NCI-H82 treated with DMSO at 0.1 percent for 48 hours (cell line): ENCODE data around the gene MAMDC4.
A peak's percentile ranks its signal among the peaks of the same experiment; 100 is the strongest.
"Not testable (repeated sequence)": the region's sequence is repeated elsewhere in the genome, so short reads cannot be mapped to it uniquely, and the experiment has no call there.

ENCODE experiments used
- DNase-seq: peaks from one replicate; lab custom pipeline; 2025; ENCODE audit not compliant: unreplicated experiment; lab: John Stamatoyannopoulos, UW

Gene MAMDC4

GRCh38 chr9:136837856-136838277, 14.3 kb upstream of the MAMDC4 start:
- not testable (repeated sequence) for DNase-seq

GRCh38 chr9:136838314-136839228, 13.6 kb upstream of the MAMDC4 start:
- DNase-seq: no peak

GRCh38 chr9:136839229-136840139, 12.7 kb upstream of the MAMDC4 start:
- no peak for DNase-seq

DNA sequence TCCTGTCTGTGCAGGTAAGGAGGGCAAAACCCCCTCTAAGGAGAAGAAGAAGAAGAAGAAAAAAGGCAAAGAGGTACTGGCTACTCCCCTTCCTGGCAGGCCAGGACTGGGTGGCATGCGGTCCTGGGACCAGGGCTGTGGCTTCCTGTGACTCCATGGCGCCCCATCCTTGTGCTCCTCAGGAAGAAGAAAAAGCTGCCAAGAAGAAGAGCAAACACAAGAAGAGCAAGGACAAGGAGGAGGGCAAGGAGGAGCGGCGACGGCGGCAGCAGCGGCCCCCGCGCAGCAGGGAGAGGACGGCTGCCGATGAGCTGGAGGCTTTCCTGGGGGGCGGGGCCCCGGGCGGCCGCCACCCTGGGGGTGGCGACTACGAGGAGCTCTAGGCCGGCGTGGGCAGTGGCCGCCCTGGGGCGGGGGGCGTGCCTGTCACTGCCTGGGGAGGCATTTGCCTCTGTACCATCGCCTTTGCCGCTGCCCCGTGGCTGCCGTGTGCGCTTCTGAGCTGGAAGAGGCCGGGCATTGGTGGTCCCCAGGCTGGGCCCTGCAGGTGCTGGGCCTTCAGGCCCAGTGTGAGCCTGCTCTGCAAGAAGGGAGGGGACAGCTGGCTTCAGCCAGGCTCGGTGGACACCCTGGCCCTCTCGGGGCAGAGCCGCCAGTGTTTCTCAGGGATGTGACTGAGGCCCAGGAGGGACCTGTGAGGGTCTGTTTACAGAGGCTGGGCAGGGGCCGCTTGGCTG, 11.8 kb upstream of the MAMDC4 start:
- no peak for DNase-seq

GRCh38 chr9:136840877-136841645, 11.1 kb upstream of the MAMDC4 start:
- DNase-seq: peak; percentile 28

GRCh38 chr9:136841646-136842379, 10.3 kb upstream of the MAMDC4 start:
- not testable (repeated sequence) for DNase-seq

DNA sequence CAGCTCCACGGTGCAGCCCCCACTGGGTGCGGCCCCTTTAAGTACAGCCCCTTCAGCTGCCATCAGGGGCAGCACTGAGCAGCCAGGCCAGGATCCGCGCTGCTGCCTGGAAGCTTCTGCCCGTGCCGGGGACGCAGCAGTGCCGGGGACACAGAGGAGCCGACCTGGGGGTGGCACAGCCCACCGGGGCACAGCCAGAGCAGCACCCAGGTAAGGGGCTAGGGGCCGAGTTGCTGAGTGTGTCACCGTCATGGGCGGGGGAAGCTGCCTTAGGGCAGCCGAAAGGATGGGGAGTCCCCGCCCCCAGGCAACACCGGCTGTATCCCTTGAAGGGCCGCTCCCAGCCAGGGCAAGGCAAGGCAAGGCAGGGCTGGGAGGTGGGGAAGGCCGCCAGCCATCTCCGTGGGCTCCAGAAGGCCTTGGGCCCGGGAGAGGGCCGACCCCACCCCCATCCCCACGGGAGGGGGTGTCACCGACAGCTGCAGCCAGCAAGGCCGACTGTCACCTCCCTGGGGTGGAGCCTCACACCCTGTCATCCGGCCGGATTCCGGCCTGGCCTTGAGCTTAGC, 9.7 kb upstream of the MAMDC4 start, which contains the start of gene AJM1:
TSS of gene AJM1 (plus strand) at position 99 of the 569 bp plus-strand sequence. CDS start 1,937 bp downstream, outside the sequence.
- DNase-seq: peak; percentile 1

DNA sequence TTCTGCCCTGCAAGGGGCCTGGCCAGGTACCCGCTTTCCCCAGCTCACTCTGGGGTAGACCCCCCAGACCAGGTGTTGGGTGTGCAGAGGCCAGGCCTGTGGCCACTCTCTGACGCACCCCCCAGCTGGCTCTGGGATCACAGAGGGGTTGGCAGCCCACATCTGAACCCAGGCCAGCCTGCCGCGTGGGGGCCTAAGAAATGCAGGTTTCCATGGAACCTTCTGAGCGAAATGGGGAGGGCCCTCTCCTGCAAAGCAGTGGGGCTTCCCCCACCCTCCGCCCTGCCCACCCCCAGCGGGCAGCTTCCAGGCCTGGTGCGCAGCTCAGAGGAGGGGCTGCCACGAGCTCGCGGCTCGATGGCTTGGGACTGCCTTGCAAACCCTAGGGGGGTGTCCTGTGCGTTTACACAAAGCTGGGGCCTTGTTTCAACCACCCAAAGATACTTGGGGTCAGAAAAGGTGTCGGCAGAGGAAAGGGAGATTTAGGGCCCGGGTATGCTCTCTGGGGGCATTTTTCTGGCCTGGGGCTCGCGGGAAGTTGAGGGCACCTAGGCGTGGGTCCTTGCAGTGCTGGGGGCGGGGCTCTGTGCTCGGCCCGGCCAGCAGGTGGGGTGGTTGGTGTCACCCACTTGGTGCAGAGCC, 8.9 kb upstream of the MAMDC4 start:
- not testable (repeated sequence) for DNase-seq

- DNase-seq: not testable (repeated sequence)
Measured at GRCh38 chr9:136843801-136844740, 8.1 kb upstream of the MAMDC4 start.

- DNase-seq: no peak
Measured at GRCh38 chr9:136844761-136845464, 7.2 kb upstream of the MAMDC4 start.

DNA sequence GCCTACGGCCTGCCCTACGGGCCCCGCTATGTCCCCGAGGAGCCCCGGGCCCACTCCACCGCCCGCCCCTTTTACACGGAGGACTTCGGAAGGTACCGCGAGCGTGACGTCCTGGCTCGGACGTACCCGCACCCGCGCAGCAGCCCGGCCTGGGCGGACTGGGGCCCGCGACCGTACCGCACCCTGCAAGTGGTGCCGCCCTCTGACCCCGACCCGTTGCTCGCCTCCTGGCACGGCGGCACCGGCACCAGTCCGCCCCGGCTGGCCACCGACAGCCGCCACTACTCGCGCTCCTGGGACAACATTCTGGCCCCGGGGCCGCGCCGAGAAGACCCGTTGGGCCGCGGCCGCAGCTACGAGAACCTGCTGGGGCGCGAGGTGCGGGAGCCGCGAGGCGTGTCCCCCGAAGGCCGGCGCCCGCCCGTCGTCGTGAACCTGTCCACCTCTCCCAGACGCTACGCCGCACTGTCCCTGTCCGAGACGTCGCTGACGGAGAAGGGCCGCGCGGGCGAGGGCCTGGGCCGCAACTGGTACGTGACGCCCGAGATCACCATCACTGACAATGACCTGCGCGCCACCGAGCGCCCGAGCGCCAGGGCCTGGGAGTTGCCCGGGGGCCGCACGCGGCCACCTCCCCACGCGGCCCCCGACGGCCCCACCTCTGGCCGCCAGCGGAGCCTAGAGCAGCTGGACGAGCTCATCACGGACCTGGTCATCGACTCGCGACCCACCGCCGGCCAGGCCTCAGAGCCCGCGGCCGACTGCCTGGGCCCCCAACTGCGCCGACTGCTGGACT, 6.5 kb upstream of the MAMDC4 start:
- no peak for DNase-seq

DNA sequence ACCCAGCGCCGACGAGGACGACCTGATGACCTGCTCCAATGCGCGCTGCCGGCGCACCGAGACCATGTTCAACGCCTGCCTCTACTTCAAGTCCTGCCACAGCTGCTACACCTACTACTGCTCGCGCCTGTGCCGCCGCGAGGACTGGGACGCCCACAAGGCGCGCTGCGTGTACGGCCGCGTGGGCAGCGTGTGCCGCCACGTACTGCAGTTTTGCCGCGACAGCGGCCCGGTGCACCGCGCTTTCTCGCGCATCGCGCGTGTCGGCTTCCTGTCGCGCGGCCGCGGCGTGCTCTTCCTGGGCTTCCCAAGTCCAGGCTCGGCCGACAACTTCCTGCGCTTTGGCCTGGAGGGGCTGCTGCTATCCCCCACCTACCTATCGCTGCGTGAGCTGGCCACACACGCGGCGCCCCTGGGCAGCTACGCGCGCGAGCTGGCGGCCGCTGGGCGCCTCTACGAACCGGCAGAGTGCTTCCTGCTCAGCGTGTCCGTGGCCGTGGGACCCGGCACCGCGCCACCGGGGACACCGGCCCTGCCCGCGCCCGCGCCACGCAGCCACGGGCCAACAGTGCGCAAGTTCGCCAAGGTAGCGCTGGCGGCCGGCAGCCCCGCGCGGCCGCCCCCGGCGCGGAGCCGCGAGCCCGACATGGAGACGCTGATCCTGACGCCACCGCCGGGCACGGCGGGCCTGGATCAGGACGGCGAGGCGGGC, 5.6 kb upstream of the MAMDC4 start:
- no peak for DNase-seq

GRCh38 chr9:136847088-136847825, 4.9 kb upstream of the MAMDC4 start:
- peak; percentile 70 for DNase-seq

- peak; percentile 45 for DNase-seq
Measured at GRCh38 chr9:136847826-136848392, 4.2 kb upstream of the MAMDC4 start.
